Uterus (tissue), 2 donors: ENCODE measurements around the gene ILF3.

Experiments
- POLR2A ChIP-seq, 2 donors: fragments of 450-650 bp; IDR thresholded peaks; one replicate each; pipeline ENCODE4 v1.6.1; 2016; ENCODE audit warnings: antibody characterized with exemption in 2 of 2, mild to moderate bottlenecking in 1 of 2, moderate library complexity in 1 of 2
- TF ChIP-seq, protein P1 (sequence below), 4 experiments: fragments of 200-600 bp in 2 of 4; fragments of 450-650 bp in 2 of 4; sonication (generic) in 2 of 4; IDR thresholded peaks; one replicate each; pipeline ENCODE4 v1.5.1; 2016 to 2019; ENCODE audit warnings: antibody characterized with exemption in 4 of 4, mild to moderate bottlenecking in 2 of 4, moderate library complexity in 1 of 4

- TF ChIP-seq, protein P1, sequence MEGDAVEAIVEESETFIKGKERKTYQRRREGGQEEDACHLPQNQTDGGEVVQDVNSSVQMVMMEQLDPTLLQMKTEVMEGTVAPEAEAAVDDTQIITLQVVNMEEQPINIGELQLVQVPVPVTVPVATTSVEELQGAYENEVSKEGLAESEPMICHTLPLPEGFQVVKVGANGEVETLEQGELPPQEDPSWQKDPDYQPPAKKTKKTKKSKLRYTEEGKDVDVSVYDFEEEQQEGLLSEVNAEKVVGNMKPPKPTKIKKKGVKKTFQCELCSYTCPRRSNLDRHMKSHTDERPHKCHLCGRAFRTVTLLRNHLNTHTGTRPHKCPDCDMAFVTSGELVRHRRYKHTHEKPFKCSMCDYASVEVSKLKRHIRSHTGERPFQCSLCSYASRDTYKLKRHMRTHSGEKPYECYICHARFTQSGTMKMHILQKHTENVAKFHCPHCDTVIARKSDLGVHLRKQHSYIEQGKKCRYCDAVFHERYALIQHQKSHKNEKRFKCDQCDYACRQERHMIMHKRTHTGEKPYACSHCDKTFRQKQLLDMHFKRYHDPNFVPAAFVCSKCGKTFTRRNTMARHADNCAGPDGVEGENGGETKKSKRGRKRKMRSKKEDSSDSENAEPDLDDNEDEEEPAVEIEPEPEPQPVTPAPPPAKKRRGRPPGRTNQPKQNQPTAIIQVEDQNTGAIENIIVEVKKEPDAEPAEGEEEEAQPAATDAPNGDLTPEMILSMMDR (IDR thresholded peaks at IDR 0.05) = no peak
- no peak for TF ChIP-seq POLR2A (IDR thresholded peaks at IDR 0.05)
Observed at GRCh38 chr19:10631874-10632273, 22.3 kb upstream of the ILF3 start.
